ENCODE results near the gene CR2.
"Not testable (repeated sequence)": the region's sequence is repeated elsewhere in the genome, so short reads cannot be mapped to it uniquely, and the experiment has no call there.

Gene CR2

DNA sequence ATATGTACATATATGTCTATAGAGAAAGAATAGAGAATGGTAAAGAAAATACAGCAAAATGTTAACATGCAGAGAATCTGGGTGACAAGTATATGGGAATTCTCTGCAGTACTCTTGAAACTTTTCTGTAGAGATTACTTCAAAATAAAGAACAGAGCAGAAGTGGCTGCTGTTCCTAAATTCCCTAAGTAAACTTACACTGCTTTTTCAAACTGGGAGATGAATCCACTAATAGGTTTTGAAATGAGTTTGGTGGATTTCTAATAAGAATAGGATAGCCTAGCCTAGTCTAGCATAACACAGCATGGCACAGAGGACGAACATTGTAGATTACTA lies 450 bp upstream of the CR2 start:
- FAIRE-seq, result no peak

DNA sequence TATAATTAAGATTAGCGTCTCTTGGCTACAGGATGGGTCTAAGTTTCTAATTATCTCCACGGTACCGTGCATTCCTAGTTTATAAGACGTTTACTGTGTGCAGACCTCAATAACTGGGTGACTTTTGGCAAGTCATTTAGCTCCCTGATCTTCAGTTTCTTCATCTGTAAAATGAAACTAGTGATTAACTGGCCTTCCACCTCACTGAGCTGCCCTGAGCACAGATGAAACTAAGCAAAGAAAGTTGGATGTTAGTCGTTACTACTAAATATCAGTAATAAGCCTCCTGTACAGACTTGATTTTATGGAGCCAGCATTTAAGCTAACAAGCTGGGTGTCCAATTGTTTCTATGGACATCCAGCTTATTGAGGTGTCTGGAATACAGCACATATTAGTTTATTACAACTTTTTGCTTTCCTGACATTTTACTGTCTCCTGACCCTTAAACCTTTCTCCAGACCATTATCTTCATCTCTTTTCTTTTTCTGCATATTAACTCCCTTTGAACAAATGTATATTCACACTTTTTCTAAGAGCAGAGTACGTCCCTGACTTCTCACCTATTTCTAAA lies 1.1 kb downstream of the CR2 start:
- no peak for FAIRE-seq

DNA sequence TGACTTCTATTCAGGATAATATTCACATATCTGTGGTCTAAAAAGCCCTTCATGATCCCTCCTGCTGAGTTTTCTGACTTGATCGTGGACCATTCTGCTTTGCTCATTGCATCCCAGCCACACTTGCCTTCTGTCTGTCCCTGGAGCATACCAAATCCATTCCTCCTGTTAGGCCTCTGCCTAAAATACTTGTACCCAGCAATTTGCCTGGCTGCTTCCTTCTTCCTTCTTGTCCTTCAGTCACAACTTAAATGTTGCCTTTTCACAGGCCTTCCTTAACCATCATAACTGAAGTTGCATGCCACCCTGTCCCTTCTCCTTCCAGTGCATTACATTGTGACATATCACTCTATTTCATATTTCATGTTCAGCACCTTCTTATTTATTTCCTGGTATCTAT lies 4.3 kb downstream of the CR2 start:
- FAIRE-seq, result no peak

DNA sequence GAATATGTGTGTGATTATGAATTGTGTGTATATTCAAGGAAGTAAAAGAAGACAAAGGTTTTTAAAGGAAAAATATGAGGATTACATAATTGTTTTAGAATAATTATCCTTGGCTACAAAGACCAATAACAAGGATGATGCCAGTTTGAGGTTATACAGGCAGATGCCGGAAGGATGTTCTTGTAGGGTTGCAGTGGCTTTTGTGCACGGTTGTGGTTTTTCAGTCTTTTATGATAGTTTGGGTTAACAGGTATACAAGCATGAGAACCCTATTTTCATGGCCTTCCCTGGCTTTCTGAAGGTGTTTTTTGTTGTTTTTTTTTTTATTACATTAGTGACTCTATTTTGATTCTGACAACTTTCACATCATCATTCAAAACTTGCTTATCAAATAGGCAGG lies 4.9 kb downstream of the CR2 start:
- FAIRE-seq, result no peak

DNA sequence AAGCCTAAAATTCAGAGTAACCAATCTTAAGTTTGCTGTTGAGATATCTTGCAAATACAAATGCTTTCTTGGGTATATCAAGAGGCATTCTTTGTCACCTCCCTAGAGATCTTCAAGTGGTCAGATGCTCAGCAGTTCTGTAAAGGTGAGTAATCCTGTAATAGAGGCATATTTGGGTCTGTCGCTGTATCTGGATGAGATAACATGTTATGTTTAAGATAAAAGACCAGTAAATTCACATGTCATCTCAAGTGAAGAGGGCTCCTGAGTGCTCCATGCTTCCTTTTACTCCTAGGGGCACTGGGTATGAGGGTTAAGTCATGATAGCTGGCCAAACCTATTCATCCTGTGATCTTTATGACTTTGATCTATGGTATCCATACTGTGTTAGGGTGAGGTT lies 7.5 kb downstream of the CR2 start:
- FAIRE-seq, result no peak

DNA sequence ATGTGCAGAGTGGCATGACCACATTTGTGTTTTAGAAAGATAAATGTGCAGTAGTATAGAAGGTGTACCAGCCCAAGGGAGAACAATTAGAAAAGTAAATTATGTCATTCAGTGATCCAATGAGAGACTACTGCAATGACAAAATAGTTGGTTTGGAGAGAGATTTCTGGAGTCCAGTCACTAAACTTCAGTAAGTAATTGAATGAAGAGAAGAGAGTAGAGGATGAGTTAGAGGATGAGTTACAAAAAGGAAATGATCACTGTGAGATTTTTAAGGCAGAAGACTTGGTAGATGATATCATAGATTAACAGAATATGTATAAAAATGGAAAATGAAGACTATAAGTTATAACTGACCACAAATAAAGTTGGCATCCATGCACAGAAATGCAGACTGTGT lies 8.4 kb downstream of the CR2 start:
- no peak for FAIRE-seq

DNA sequence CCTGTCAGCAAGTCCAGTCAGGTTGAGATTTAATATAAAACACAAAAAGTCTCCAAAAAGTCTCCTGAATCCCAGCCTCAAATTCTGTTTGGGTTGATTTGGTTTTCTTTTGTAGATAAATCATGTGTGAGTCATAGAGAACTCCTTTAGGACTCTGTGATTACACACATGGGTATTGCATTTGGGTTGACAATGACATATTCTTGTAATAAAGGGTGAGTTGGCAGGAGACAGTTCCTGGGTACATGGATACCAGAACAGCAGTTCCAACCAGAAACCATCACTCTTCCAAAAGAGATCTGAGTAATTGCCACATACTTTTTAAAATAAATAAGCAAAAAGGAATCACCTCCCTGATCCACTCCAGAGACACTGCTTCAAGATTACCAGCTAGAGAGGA lies 8.9 kb downstream of the CR2 start:
- FAIRE-seq, result no peak

DNA sequence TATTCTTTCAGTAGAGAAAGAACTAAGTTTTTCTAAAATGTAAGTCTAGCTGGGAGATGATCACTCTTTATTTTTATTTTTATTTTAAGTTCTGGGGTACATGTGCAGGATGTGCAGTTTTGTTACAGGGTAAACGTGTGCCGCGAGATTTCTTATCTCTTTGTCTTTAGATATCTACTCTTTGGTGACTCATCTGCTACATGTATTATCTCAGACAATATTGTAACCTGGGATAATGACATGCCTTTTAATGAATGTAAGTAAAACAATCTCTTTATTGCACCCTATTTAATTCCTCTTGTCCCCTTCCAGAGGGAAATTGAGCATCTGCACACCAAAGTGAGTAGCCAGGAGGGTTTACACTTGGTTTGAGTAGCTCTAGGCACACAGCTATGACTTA lies 9.4 kb downstream of the CR2 start:
- no peak for FAIRE-seq

DNA sequence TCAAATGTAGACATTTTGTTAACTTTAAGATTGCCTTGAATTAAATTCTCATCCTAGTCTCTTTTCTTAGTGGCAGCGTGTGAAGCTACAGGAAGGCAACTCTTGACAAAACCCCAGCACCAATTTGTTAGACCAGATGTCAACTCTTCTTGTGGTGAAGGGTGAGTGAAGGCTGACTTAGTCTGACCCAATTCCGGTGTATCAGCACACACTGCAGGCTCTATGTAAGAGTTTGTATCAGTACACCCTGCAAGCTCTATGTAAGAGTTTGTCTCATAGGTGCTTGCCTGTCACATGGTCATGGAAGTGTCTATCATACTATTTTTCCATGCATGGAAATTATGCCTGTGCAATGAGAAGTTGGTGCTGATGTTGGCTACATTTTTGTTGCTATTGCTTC lies 16.8 kb downstream of the CR2 start:
- FAIRE-seq, result no peak

DNA sequence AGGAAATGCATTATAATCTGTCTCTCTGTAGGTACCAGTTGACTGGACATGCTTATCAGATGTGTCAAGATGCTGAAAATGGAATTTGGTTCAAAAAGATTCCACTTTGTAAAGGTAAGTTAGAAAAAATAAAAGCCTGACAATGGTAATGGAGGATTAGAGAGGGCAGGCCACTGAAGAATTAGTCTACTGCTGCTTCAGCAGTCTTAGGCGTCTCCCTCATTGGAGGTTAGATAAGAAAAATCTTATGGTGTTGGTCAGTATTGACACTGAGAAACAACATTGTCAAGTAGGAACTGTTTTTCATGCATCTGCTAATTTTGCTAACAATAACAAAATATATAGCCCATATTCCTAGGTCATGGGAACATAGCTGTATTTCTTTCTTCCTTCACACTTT lies 20.1 kb downstream of the CR2 start:
- FAIRE-seq, result no peak

DNA sequence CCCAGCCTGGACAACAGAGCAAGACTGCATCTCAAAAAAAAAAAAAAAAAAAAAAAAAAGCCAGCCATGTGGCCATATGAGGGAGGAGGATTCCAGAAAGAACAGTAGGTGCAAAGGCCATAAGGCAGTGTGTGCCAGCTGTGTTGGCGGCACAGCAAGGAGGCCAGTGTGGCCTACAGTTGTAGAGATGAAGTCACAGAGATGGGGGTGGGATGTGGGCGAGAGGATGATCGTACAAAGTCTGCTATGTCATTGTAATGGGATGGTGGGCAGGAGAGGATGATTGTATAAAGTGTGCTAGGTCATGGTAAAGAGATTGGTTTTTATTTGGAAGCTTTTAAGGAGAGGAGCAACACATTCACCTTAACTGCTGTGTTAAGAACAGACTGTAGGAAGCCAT lies 32.1 kb downstream of the CR2 start:
- FAIRE-seq, result no peak

DNA sequence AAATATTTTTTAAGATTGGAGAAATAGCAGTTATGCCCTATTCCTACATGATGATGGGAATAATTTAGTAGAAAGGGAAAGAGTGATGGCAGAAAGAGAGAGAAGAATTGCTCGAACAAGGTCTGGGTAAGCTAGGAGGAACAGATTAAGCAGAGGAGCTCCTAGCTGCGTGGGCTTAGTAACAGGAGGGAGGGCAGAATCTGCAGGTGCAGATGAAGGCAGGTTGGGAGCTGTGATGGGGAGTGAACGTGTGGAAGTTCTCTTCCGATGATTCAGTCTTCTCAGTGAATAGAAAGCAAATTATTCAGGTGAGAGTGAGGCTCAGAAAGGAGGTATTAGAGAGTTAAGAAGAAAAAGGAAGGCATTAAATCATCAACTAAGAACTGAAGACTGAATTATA lies 33.5 kb downstream of the CR2 start:
- no peak for FAIRE-seq

DNA sequence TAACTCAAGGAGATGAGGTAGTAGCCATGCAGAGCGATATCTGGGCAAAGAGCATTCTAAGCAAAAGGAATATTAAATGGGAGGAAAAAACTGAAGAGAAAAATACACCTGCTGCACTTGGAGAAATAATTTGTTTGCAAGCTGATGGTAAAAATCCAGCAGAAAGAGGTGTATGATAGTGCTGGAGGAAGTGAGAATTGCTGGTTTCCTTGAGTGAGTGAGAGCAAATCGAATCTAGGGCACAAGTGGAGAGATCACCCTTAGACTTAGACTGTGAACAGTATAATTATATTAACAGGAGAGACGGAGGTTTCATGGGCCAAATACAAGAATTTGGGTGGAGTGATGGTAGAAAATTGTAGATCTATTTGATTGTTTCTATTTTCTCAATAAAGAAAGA lies 39.1 kb downstream of the CR2 start:
- no peak for FAIRE-seq

DNA sequence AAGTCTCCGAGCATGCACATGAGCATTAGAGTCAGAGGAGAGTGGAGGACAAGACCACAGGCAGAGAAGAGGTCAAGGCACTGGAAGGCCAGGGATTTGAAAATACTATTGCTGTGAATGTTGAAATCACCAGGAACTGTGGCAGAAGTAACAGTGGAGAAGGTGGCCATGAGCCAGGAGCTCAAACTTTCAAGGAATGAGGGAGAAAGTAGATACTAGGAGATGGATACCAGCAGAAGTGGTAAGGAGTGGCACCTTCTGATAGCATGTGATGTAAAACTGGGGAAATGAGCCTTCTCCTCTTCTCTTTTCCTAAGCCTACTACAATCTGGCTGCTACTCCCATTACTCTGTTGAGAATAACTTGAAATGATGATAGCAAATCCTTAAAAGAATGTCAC lies 40.0 kb downstream of the CR2 start:
- no peak for FAIRE-seq

DNA sequence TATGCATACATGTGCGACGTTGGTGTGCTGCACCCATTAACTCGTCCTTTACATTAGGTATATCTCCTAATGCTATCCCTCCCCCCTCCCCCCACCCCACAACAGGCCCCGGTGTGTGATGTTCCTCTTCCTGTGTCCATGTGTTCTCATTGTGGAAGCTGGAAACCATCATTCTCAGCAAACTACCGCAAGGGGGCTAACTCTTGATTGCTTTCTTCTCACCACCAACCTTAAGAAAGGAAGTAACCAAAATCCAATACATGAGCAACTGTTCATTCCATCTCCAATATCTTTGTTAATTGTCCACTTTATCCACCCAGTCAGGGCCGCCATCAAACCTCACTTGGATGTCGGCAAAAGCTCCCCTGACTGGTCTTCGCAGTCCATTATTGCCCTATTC lies 41.2 kb downstream of the CR2 start:
- FAIRE-seq, result not testable (repeated sequence)

DNA sequence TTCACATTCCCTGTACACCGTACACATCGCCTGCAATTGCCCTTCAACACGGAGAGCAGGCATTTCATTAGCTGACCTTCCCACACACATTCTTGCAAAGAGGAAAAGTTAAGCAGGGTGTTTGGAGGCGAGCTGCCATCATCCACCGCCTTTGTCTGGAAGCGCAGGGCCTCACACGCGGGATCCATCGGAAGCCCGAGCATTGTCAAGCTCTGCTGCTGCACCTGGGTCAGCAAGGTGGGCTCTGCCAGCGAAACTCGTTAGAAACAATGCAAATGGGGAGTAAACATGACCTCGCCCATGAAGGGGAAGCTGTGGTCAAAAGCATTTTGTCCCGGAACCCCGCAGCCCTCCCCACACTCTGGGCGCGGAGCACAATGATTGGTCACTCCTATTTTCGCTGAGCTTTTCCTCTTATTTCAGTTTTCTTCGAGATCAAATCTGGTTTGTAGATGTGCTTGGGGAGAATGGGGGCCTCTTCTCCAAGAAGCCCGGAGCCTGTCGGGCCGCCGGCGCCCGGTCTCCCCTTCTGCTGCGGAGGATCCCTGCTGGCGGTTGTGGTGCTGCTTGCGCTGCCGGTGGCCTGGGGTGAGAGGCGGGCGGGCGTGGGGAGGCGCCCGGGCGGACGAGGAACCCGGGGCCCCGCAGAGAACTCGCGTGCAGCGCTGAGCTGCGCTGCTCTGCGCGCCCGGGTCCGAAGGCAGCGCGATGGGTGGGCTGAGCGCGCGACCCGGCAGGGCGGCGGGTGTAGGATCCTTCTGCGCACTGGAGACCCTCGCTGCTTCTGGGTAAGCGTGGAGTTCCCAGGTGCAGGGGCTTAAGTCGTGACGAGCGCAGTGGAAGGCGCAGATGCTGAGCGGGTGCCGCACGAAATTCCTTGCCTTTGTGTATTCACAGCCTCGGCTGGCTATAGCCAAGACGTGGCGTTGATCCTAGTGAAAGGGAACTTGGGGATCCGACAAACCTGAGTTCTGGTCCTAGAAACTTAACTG lies 42.0 kb downstream of the CR2 start, which contains the start of gene CR1:
Gene CR1 (plus strand): TSS at position 357 of the 992 bp plus-strand sequence. CDS start 111 bp downstream, at position 468.
- no peak for FAIRE-seq

DNA sequence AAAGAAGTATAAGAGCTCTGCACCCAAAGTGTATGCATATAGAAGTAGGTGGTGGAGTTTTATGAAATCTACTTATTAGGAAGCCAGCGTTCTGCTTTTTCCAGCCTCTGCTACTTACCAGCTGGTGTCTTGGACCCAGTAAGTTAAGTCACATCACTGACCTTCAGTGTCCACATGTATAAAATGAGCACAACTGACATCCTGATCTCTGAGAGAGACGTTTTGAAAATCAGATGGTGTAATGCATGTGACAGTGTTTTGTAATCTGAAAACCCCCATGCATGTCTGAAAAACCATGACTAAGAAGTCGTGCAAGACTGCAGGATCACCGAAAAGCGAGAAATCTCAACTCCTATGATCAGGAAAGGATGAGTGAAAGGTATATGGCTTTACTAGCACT lies 43.8 kb downstream of the CR2 start:
- no peak for FAIRE-seq

DNA sequence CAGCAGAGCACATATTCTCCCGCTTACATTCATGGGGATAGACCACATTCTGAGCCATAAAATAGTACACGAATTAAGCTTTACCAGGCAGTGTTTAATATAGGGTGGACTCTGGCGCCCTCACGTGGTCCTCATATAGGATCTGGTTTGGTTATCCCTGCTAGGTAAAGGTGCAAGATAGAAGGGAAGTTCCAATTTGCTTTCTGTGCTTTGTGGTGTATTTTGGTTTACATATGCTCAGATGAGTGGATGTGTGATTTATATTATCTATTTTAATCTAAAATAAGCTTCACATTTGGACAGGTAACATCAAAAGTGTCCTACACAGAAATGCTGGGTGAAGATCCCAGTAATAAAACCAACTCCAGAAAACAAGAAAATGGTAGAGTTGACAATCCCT lies 45.4 kb downstream of the CR2 start:
- FAIRE-seq, result peak; percentile 53

DNA sequence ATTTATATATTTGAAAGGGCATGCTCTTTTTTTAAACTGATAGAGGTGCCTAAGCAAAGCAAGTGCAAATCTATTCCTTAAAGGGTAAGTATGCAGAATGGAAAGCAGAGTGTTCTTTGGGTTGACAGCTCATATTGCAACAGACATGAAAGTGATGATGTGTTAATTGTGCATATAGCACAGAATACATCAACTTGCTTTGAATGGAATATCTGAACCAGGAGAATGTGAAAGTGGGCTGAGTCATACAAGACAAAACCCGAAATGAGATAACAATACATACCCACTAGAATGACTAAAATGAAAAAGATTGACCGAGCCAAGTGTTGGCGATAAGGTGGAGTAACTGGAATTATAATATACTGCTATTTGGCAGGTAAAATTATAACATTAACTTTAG lies 46.2 kb downstream of the CR2 start:
- no peak for FAIRE-seq

DNA sequence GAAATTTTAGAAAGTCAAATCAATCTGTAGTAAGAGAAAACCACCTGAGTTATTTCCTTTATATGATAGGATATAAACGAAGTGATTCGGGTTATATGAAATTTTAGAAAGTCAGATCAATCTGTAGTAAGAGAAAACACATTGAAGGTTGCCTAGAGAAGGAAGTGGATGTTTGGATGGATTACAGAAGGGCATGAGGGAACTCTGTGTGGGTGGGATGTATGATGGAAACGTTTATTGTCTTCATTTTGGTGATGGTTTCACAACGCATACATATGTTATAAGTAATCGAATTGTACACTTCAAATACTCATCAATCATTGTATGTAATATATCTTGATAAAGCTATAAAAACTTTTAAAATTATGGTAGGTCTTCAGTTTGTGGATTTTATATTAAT lies 46.9 kb downstream of the CR2 start:
- FAIRE-seq, result no peak

DNA sequence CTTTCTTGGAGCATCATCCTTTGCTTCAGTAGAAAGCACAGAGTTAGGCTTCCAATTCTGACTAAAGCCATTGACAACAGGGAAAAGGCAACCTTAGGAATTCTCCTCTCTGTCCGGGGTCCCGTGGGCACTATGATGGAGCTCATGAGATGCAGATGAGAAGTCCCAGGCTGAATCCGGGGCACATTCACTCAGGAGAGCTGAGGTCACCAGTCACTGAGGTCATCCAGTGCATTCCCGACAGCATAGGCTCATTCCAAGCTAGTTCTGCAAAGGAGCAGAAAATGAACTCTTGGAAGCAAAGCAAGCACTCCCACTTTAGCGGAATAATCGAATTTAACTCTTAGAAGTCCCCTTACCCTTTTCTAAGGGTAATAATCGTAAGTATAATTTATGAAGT lies 48.6 kb downstream of the CR2 start:
- no peak for FAIRE-seq

DNA sequence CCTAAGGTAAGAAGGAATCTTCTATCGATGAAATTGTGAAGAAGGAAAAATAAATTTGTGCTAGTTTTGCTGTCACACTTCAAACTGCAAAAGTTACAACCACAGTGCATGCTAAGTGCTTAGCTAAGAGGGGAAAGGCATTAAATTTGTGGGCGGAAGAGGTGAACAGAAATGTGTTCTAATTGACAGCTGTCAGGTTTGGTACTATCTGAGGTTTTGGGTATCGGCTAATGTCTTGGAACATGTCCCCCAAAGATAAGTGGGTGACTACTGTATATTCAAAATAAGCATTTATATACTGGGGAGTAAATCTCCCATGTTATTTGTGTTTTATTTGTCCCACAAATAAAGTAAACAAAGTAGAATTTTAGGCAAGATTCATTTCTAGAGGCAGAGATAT lies 49.8 kb downstream of the CR2 start:
- no peak for FAIRE-seq

DNA sequence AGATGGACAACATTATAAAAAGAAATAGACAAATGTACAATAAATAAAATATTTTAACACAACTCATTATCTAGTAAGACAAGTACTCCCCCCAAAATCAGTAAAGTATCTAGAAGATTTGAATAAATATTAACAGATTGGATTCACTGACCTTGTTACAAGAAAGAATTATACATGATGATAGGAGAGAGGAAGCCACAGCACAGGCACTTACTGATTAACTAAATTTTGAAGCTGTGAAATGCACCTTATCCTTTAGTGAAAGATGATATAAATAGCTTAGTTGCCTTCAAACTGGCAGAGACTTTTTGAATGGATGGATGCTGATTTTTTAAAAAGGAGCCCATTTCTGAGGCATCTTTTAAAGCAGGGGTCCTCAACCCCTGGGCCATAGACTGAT lies 50.3 kb downstream of the CR2 start:
- no peak for FAIRE-seq

DNA sequence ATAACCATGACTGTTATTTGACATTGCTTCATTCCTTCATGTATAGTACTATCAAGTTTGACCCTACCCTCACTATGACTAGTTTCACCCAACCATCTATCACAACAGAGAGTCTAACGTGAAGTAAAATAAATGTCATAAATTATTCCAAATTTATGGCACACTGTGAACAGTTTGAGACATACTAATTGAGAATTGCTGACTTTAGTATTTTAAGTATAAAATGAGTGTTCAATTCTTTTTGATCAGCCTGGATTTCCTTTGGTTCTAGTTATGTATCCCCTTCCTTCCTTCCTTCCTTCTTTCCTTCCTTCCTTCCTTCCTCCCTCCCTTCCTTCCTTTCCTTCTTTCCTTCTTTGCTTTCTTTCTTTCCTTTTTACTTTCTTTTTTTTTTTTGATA lies 56.3 kb downstream of the CR2 start:
- FAIRE-seq, result no peak

DNA sequence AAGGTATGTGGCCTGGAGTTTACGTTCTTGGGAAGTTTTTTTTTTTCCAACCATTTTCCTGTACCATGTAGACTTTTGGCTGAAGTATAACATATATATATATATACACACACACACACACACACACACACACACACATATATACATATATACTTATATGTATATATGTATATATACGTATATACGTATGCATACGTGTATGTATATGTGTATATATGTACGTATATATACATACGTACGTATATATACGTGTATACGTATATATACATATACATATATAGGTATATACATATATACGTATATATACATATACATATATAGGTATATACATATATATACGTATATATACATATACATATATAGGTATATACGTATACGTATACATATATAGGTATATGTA lies 60.8 kb downstream of the CR2 start:
- FAIRE-seq, result peak; percentile 77

All from endometrium (tissue), 2 donors.